Measurements from ENCODE around the gene MMP11.

MMP11 gene

DNA sequence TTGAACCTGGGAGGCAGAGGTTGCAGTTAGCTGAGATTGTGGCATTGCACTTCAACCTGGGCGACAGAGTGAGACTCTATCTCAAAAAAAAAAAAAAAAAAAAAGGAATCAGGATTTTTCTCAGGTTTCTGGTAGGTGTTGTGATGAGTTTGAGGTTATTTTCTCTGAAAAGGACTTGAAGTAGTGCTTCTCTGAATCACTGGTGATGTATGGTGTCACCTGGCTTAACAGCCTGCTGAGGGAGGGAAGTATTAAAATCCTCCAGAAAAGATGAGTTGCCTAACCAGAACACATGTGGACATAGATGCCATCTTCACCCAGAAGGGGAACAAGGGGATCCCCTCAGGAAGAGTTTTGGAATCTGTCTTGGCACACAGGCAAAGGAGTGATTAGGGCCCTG is 34.2 kb downstream of the MMP11 start:
- DNase-seq (ENCODE audit: low read depth in 1 of 2, low spot score in 1 of 2) = no peak
- TF ChIP-seq REST (IDR thresholded peaks at IDR 0.05; ENCODE audit: insufficient replicate concordance, low read depth) (no peak), GABPA (IDR thresholded peaks at IDR 0.05; ENCODE audit: low read depth) (no peak), SPI1 (IDR thresholded peaks at IDR 0.05; ENCODE audit: borderline replicate concordance, low read depth) (no peak), POLR2AphosphoS5 (IDR thresholded peaks at IDR 0.05; ENCODE audit: low read depth) (no peak), CTCF (IDR thresholded peaks at IDR 0.05; ENCODE audit: insufficient read depth, low read length) (no peak)
- no peaks in the 10 kb centered on the region for H3K27me3 ChIP-seq (ENCODE audit: insufficient read depth, poor library complexity, severe bottlenecking)
- H3K4me3 ChIP-seq (replicated peaks; ENCODE audit: insufficient read depth, low read length) = no peak overlapping the region
- H3K27ac ChIP-seq (replicated peaks) = no peak overlapping the region

- Histone ChIP-seq H3K27ac (replicated peaks) (no peak overlapping the region), H3K4me3 (replicated peaks; ENCODE audit: insufficient read depth, low read length) (no peak overlapping the region), H3K27me3 (ENCODE audit: insufficient read depth, poor library complexity, severe bottlenecking) (no peaks in the 10 kb centered on the region)
- no peak for TF ChIP-seq GABPA (IDR thresholded peaks at IDR 0.05; ENCODE audit: low read depth)
- no peak for TF ChIP-seq REST (IDR thresholded peaks at IDR 0.05; ENCODE audit: insufficient replicate concordance, low read depth)
- no peak for TF ChIP-seq POLR2AphosphoS5 (IDR thresholded peaks at IDR 0.05; ENCODE audit: low read depth)
- no peak for TF ChIP-seq CTCF (IDR thresholded peaks at IDR 0.05; ENCODE audit: insufficient read depth, low read length)
- TF ChIP-seq SPI1 (IDR thresholded peaks at IDR 0.05; ENCODE audit: borderline replicate concordance, low read depth) = no peak
- DNase-seq (ENCODE audit: low read depth in 1 of 2, low spot score in 1 of 2) = no peak
Measured at GRCh38 chr22:23812378-23812777, 39.7 kb downstream of the MMP11 start.

DNA sequence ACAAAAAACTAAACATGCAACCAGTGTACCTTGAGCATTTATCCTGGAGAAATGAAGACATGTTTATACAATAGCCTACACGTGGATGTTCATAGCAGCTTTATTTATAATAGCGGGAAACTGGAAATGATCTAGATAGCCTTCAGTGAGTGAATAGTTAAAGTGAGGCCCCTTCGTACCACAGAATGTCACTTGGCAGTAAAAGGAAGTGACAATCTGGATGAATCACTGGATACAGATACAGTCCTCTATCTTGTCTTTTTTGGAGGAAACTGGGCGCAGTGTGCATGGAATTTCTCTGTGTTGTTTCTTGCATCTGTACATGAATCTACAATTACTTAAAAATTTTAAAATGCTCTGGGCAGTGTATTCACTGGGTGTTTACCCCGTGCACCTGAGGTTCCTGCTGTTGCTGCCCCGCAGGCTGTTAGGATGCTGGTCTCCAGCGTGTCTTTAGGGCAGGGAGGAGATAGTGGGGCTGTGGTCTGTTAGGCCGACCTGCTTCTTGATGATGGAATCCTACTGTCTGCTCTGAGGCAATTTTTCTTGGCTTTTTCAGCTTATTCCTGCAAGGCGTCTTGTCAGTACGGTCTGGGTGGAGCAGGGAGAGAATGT is 43.0 kb downstream of the MMP11 start:
- TF ChIP-seq GABPA (IDR thresholded peaks at IDR 0.05; ENCODE audit: low read depth) = no peak
- TF ChIP-seq CTCF (IDR thresholded peaks at IDR 0.05; ENCODE audit: insufficient read depth, low read length) = no peak
- no peak for TF ChIP-seq POLR2AphosphoS5 (IDR thresholded peaks at IDR 0.05; ENCODE audit: low read depth)
- no peak for TF ChIP-seq REST (IDR thresholded peaks at IDR 0.05; ENCODE audit: insufficient replicate concordance, low read depth)
- TF ChIP-seq SPI1 (IDR thresholded peaks at IDR 0.05; ENCODE audit: borderline replicate concordance, low read depth) = no peak; the same call in 1 of the 2 replicates
- no peak for DNase-seq (ENCODE audit: low read depth in 1 of 2, low spot score in 1 of 2)
- no peak overlapping the region for H3K4me3 ChIP-seq (replicated peaks; ENCODE audit: insufficient read depth, low read length)
- H3K27me3 ChIP-seq (ENCODE audit: insufficient read depth, poor library complexity, severe bottlenecking) = no peaks in the 10 kb centered on the region
- H3K27ac ChIP-seq (replicated peaks) = no peak overlapping the region

All from HL-60 (cell line).